DND-41 (cell line): ENCODE results near the gene GPR183.

Source experiments
- ATAC-seq: fragments of 200-7000 bp; cut with Tn5 transposase; 3 replicates; pipeline ENCODE4 v1.9.1; 2021; ENCODE audit warnings: low read depth; ENCODE audit not compliant: insufficient read depth
- DNase-seq: peaks from one replicate; pipeline ENCODE4 v3.0.0-alpha.2; 2020
- H2AFZ ChIP-seq: 2 replicates; pipeline ENCODE4 v1.6.0; 2012; ENCODE audit warnings: low read depth, low read length
- H3K27ac ChIP-seq: 2 replicates; pipeline ENCODE4 v1.5.1; 2012; ENCODE audit warnings: low read length, inconsistent platforms
- H3K27me3 ChIP-seq: fragments of 200-600 bp; sonication (generic); 2 replicates; pipeline ENCODE4 v1.6.0; 2012; ENCODE audit warnings: low read length, mild to moderate bottlenecking, inconsistent platforms; ENCODE audit not compliant: insufficient read depth, poor library complexity
- H3K36me3 ChIP-seq: 2 replicates; pipeline ENCODE4 v1.5.1; 2012; ENCODE audit warnings: low read length, inconsistent platforms; ENCODE audit not compliant: insufficient read depth
- H3K4me1 ChIP-seq: 2 replicates; pipeline ENCODE4 v1.5.1; 2012; ENCODE audit warnings: mild to moderate bottlenecking, low read length; ENCODE audit not compliant: insufficient read depth
- H3K4me2 ChIP-seq: 2 replicates; pipeline ENCODE4 v1.6.0; 2012; ENCODE audit warnings: mild to moderate bottlenecking, moderate library complexity, low read length, inconsistent platforms; ENCODE audit not compliant: insufficient read depth
- H3K4me3 ChIP-seq, 2 experiments: fragments of 200-600 bp in 1 of 2; shearing (Covaris generic) in 1 of 2; 2 replicates each; pipeline ENCODE4 v1.5.1; 2012 to 2016; ENCODE audit warnings: inconsistent platforms in 2 of 2, low read length in 2 of 2, mild to moderate bottlenecking in 2 of 2, low read depth in 1 of 2, moderate library complexity in 1 of 2
- H3K79me2 ChIP-seq: 2 replicates; pipeline ENCODE4 v1.6.0; 2012; ENCODE audit warnings: low read length, inconsistent platforms; ENCODE audit not compliant: insufficient read depth
- H3K9ac ChIP-seq: 2 replicates; pipeline ENCODE4 v1.6.0; 2012; ENCODE audit warnings: low read depth, mild to moderate bottlenecking, inconsistent platforms, low read length, moderate library complexity
- H3K9me3 ChIP-seq: 2 replicates; pipeline ENCODE4 v1.5.1; 2012; ENCODE audit warnings: low read length, moderate library complexity, mild to moderate bottlenecking, inconsistent platforms; ENCODE audit not compliant: insufficient read depth, severe bottlenecking
- H4K20me1 ChIP-seq: 2 replicates; pipeline ENCODE4 v1.6.0; 2012; ENCODE audit warnings: low read length; ENCODE audit not compliant: insufficient read depth
- EZH2 ChIP-seq: IDR thresholded peaks from 3 replicates; pipeline ENCODE4 v1.6.1; 2012; ENCODE audit warnings: borderline replicate concordance, low read depth, mild to moderate bottlenecking, moderate library complexity, low read length, inconsistent platforms; ENCODE audit not compliant: severe bottlenecking
- TF ChIP-seq, protein P1 (sequence below): IDR thresholded peaks from 2 replicates; pipeline ENCODE4 v1.5.1; 2012; ENCODE audit warnings: borderline replicate concordance, low read length, moderate library complexity, mild to moderate bottlenecking; ENCODE audit not compliant: poor library complexity, severe bottlenecking; ENCODE audit errors: extremely low read depth

GPR183 gene

GRCh38 chr13:99307648-99308339, 595 bp upstream of the GPR183 start:
- H3K4me3 ChIP-seq: no peak overlapping the region
- ATAC-seq (no peak), DNase-seq (no peak)
- no peak overlapping the region for H3K27ac ChIP-seq
- H3K27me3 ChIP-seq: no peaks in the 10 kb centered on the region
- H3K9me3 ChIP-seq: no peaks in the 10 kb centered on the region
- H3K79me2 ChIP-seq: peaks cover 10% of the 10 kb centered on the region
- H3K4me1 ChIP-seq: no peaks in the 10 kb centered on the region
- no peak for TF ChIP-seq EZH2
- TF ChIP-seq, protein P1, sequence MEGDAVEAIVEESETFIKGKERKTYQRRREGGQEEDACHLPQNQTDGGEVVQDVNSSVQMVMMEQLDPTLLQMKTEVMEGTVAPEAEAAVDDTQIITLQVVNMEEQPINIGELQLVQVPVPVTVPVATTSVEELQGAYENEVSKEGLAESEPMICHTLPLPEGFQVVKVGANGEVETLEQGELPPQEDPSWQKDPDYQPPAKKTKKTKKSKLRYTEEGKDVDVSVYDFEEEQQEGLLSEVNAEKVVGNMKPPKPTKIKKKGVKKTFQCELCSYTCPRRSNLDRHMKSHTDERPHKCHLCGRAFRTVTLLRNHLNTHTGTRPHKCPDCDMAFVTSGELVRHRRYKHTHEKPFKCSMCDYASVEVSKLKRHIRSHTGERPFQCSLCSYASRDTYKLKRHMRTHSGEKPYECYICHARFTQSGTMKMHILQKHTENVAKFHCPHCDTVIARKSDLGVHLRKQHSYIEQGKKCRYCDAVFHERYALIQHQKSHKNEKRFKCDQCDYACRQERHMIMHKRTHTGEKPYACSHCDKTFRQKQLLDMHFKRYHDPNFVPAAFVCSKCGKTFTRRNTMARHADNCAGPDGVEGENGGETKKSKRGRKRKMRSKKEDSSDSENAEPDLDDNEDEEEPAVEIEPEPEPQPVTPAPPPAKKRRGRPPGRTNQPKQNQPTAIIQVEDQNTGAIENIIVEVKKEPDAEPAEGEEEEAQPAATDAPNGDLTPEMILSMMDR: no peak
- peaks cover 10% of the 10 kb centered on the region for H4K20me1 ChIP-seq
- H2AFZ ChIP-seq: no peak overlapping the region
- peaks cover 34% of the 10 kb centered on the region for H3K36me3 ChIP-seq
- no peak overlapping the region for H3K4me2 ChIP-seq
- no peak overlapping the region for H3K9ac ChIP-seq

DNA sequence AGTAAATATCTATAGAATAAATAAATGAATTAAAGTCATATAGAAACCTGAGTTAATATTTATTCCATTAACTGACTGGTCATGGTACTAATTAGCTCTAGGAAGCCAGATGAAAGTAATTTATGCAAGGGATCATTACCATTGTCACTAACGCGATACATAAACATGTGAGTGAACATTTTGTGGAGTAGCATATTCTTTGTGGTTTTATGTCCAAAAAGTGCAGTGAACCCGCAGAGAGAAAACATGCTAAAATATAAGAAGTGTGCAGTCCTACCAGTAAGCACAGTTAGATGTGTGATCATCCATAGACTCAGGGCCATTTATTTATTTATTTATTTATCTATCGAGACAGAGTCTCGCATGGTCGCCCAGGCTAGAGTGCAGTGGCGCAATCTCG, 1.6 kb downstream of the GPR183 start:
- no peak for ATAC-seq
- DNase-seq: no peak
- Histone ChIP-seq H2AFZ (no peak overlapping the region), H3K4me1 (no peaks in the 10 kb centered on the region), H3K4me2 (no peak overlapping the region), H3K27me3 (no peaks in the 10 kb centered on the region), H3K9me3 (no peaks in the 10 kb centered on the region), H3K36me3 (peaks cover 29% of the 10 kb centered on the region), H4K20me1 (peaks cover 6% of the 10 kb centered on the region; the same call in 1 of the 2 replicates), H3K9ac (no peak overlapping the region), H3K27ac (no peak overlapping the region), H3K4me3 (no peak overlapping the region), H3K79me2 (peaks cover 8% of the 10 kb centered on the region)
- no peak for TF ChIP-seq EZH2
- TF ChIP-seq, protein P1: no peak

- H3K4me1 ChIP-seq: no peaks in the 10 kb centered on the region
- no peak overlapping the region for H3K9ac ChIP-seq
- peaks cover 8% of the 10 kb centered on the region for H3K79me2 ChIP-seq
- TF ChIP-seq, protein P1: no peak
- TF ChIP-seq EZH2: no peak
- H2AFZ ChIP-seq: no peak overlapping the region
- H3K9me3 ChIP-seq: no peaks in the 10 kb centered on the region
- peaks cover 7% of the 10 kb centered on the region; the same call in 1 of the 2 replicates for H4K20me1 ChIP-seq
- no peak overlapping the region for H3K27ac ChIP-seq
- H3K36me3 ChIP-seq: peaks cover 29% of the 10 kb centered on the region
- no peaks in the 10 kb centered on the region for H3K27me3 ChIP-seq
- no peak overlapping the region for H3K4me2 ChIP-seq
- H3K4me3 ChIP-seq: no peak overlapping the region
- no peak for DNase-seq
- no peak for ATAC-seq
These were observed 2.0 kb downstream of the GPR183 start for GRCh38 chr13:99305158-99305557.
